Measurements from ENCODE around the gene MAPT.
"Not testable (repeated sequence)": the region's sequence is repeated elsewhere in the genome, so short reads cannot be mapped to it uniquely, and the experiment has no call there.

Gene MAPT

GRCh38 chr17:46001390-46002310 is 107.3 kb downstream of the MAPT start:
- DNase-seq (ENCODE audit: insufficient read length, low spot score) (no peak), FAIRE-seq (no peak)

GRCh38 chr17:46002311-46002972 is 108.1 kb downstream of the MAPT start:
- FAIRE-seq (peak; percentile 94), DNase-seq (ENCODE audit: insufficient read length, low spot score) (peak; percentile 85)

- no peak for FAIRE-seq
These were observed 108.6 kb downstream of the MAPT start for GRCh38 chr17:46002973-46003316.

DNA sequence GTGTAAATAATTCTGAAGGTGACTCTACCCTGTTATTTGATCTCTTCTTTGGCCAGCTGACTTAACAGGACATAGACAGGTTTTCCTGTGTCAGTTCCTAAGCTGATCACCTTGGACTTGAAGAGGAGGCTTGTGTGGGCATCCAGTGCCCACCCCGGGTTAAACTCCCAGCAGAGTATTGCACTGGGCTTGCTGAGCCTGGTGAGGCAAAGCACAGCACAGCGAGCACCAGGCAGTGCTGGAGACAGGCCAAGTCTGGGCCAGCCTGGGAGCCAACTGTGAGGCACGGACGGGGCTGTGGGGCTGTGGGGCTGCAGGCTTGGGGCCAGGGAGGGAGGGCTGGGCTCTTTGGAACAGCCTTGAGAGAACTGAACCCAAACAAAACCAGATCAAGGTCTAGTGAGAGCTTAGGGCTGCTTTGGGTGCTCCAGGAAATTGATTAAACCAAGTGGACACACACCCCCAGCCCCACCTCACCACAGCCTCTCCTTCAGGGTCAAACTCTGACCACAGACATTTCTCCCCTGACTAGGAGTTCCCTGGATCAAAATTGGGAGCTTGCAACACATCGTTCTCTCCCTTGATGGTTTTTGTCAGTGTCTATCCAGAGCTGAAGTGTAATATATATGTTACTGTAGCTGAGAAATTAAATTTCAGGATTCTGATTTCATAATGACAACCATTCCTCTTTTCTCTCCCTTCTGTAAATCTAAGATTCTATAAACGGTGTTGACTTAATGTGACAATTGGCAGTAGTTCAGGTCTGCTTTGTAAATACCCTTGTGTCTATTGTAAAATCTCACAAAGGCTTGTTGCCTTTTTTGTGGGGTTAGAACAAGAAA is 109.8 kb downstream of the MAPT start:
- DNase-seq (ENCODE audit: insufficient read length, low spot score): no peak
- FAIRE-seq: no peak

More at GRCh38 chr17:46002973-46003316, 108.6 kb downstream of the MAPT start:
- no peak for DNase-seq (ENCODE audit: insufficient read length, low spot score)

GRCh38 chr17:46006082-46006481 is 111.7 kb downstream of the MAPT start:
- not testable (repeated sequence) for DNase-seq (ENCODE audit: insufficient read length, low spot score); FAIRE-seq

DNA sequence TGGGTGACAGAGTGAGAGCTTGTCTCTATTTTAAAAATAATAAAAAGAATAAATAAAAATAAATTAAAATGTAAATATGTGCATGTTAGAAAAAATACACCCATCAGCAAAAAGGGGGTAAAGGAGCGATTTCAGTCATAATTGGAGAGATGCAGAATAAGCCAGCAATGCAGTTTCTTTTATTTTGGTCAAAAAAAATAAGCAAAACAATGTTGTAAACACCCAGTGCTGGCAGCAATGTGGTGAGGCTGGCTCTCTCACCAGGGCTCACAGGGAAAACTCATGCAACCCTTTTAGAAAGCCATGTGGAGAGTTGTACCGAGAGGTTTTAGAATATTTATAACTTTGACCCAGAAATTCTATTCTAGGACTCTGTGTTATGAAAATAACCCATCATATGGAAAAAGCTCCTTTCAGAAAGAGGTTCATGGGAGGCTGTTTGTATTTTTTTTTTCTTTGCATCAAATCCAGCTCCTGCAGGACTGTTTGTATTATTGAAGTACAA is 113.2 kb downstream of the MAPT start:
- FAIRE-seq (no peak), DNase-seq (ENCODE audit: insufficient read length, low spot score) (no peak)

DNA sequence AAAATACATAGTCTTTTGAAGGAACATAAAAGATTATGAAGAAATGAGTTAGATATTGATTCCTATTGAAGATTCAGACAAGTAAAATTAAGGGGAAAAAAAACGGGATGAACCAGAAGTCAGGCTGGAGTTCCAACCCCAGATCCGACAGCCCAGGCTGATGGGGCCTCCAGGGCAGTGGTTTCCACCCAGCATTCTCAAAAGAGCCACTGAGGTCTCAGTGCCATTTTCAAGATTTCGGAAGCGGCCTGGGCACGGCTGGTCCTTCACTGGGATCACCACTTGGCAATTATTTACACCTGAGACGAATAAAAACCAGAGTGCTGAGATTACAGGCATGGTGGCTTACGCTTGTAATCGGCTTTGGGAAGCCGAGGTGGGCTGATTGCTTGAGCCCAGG is 114.2 kb downstream of the MAPT start:
- FAIRE-seq: no peak

DNA sequence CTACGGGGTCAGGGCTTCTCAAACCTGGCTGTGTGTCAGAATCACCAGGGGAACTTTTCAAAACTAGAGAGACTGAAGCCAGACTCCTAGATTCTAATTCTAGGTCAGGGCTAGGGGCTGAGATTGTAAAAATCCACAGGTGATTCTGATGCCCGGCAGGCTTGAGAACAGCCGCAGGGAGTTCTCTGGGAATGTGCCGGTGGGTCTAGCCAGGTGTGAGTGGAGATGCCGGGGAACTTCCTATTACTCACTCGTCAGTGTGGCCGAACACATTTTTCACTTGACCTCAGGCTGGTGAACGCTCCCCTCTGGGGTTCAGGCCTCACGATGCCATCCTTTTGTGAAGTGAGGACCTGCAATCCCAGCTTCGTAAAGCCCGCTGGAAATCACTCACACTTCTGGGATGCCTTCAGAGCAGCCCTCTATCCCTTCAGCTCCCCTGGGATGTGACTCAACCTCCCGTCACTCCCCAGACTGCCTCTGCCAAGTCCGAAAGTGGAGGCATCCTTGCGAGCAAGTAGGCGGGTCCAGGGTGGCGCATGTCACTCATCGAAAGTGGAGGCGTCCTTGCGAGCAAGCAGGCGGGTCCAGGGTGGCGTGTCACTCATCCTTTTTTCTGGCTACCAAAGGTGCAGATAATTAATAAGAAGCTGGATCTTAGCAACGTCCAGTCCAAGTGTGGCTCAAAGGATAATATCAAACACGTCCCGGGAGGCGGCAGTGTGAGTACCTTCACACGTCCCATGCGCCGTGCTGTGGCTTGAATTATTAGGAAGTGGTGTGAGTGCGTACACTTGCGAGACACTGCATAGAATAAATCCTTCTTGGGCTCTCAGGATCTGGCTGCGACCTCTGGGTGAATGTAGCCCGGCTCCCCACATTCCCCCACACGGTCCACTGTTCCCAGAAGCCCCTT is 115.6 kb downstream of the MAPT start:
- no peak for DNase-seq (ENCODE audit: insufficient read length, low spot score)

More for the DNA sequence above, 114.2 kb downstream of the MAPT start:
- no peak for DNase-seq (ENCODE audit: insufficient read length, low spot score)

GRCh38 chr17:46010597-46011186 is 116.3 kb downstream of the MAPT start:
- no peak for FAIRE-seq
- DNase-seq (ENCODE audit: insufficient read length, low spot score): no peak

More for the DNA sequence above, 115.6 kb downstream of the MAPT start:
- no peak for FAIRE-seq

DNA sequence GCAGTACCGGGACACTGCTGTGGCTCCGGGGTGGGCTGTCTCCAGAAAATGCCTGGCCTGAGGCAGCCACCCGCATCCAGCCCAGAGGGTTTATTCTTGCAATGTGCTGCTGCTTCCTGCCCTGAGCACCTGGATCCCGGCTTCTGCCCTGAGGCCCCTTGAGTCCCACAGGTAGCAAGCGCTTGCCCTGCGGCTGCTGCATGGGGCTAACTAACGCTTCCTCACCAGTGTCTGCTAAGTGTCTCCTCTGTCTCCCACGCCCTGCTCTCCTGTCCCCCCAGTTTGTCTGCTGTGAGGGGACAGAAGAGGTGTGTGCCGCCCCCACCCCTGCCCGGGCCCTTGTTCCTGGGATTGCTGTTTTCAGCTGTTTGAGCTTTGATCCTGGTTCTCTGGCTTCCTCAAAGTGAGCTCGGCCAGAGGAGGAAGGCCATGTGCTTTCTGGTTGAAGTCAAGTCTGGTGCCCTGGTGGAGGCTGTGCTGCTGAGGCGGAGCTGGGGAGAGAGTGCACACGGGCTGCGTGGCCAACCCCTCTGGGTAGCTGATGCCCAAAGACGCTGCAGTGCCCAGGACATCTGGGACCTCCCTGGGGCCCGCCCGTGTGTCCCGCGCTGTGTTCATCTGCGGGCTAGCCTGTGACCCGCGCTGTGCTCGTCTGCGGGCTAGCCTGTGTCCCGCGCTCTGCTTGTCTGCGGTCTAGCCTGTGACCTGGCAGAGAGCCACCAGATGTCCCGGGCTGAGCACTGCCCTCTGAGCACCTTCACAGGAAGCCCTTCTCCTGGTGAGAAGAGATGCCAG is 117.6 kb downstream of the MAPT start:
- no peak for FAIRE-seq

DNA sequence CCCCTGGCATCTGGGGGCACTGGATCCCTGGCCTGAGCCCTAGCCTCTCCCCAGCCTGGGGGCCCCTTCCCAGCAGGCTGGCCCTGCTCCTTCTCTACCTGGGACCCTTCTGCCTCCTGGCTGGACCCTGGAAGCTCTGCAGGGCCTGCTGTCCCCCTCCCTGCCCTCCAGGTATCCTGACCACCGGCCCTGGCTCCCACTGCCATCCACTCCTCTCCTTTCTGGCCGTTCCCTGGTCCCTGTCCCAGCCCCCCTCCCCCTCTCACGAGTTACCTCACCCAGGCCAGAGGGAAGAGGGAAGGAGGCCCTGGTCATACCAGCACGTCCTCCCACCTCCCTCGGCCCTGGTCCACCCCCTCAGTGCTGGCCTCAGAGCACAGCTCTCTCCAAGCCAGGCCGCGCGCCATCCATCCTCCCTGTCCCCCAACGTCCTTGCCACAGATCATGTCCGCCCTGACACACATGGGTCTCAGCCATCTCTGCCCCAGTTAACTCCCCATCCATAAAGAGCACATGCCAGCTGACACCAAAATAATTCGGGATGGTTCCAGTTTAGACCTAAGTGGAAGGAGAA is 118.2 kb downstream of the MAPT start:
- FAIRE-seq: no peak

More for the DNA sequence above, 117.6 kb downstream of the MAPT start:
- no peak for DNase-seq (ENCODE audit: insufficient read length, low spot score)

GRCh38 chr17:46013127-46013501 is 118.8 kb downstream of the MAPT start:
- DNase-seq (ENCODE audit: insufficient read length, low spot score) (no peak), FAIRE-seq (no peak)

More for the DNA sequence above, 118.2 kb downstream of the MAPT start:
- no peak for DNase-seq (ENCODE audit: insufficient read length, low spot score)

- DNase-seq (ENCODE audit: insufficient read length, low spot score): no peak
- no peak for FAIRE-seq
These were observed 119.3 kb downstream of the MAPT start for GRCh38 chr17:46013502-46014165.

GRCh38 chr17:46019408-46019925 is 125.1 kb downstream of the MAPT start:
- DNase-seq (ENCODE audit: insufficient read length, low spot score); FAIRE-seq: not testable (repeated sequence)

- FAIRE-seq: no peak
- DNase-seq (ENCODE audit: insufficient read length, low spot score): peak; percentile 63
These were observed 125.8 kb downstream of the MAPT start for GRCh38 chr17:46020023-46020761.

- DNase-seq (ENCODE audit: insufficient read length, low spot score) (no peak), FAIRE-seq (no peak)
These were observed 126.6 kb downstream of the MAPT start for GRCh38 chr17:46020998-46021397.

DNA sequence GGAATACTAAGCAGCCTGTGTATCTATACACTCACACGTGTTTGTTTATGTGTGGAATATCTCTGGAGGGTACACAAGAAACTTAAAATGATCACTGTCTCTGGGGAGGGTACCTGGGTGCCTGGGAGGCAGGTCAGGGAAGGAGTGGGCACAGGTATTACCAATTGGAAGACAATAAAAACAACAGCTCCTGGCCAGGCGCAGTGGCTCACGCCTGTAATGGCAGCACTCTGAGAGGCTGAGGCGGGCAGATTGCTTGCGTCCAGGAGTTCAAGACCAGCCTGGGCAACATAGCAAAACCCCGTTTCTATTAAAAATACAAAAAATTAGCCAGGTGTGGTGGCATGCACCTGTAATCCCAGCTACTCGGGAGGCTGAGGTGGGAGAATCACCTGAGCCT is 129.0 kb downstream of the MAPT start:
- DNase-seq (ENCODE audit: insufficient read length, low spot score); FAIRE-seq: not testable (repeated sequence)

All from GM19239 (cell line).